Fibroblast of the aortic adventitia (primary cell): Measurements from ENCODE around the gene TCERG1L. TPM values are rescaled to one million over a fixed set of nuclear protein-coding genes. Genes with fewer than 3 reads are reported as not detected.

ENCODE experiments used
- DNase-seq: peaks from one replicate; pipeline ENCODE4 v3.0.0-alpha.2; 2010; ENCODE audit warnings: low read depth
- H3K4me3 ChIP-seq: 2 replicates; pipeline ENCODE4 v1.5.1; 2011; ENCODE audit warnings: low read depth, mild to moderate bottlenecking, control low read depth, low read length, moderate library complexity
- total RNA-seq: library from RNA; depleted of rRNA; stranded (reverse); fragments of >200 nt; gene quantifications from 2 replicates; pipeline ENCODE4 v1.2.3, GENCODE V29; 2012; ENCODE audit warnings: low replicate concordance
- TF ChIP-seq, protein P1 (sequence below): IDR thresholded peaks from 2 replicates; pipeline ENCODE4 v1.5.1; 2011; ENCODE audit warnings: mild to moderate bottlenecking, low read length, control low read depth, inconsistent platforms; ENCODE audit not compliant: insufficient read depth

The TCERG1L gene
- total RNA-seq, 1 donor = not detected

DNA sequence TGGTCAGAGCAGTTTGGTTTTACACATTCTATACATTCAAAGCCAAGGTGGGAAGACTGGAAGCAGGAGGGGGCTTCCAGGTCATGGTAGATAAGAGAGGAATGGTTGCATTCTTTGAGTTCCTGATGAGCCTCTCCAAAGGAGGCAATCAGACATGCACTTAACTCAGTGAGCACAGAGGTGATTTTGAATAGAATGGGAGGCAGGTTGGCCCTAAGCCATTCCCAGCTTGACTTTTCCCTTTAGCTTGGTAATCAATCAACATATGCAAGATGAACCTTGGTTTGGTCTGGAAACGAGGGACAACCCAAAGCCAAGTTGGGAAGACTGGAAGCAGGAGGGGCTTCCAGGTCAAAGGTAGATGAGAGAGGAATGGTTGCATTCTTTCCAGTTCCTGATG is 31.4 kb downstream of the TCERG1L start:
- no peak overlapping the region for H3K4me3 ChIP-seq
- TF ChIP-seq, protein P1, sequence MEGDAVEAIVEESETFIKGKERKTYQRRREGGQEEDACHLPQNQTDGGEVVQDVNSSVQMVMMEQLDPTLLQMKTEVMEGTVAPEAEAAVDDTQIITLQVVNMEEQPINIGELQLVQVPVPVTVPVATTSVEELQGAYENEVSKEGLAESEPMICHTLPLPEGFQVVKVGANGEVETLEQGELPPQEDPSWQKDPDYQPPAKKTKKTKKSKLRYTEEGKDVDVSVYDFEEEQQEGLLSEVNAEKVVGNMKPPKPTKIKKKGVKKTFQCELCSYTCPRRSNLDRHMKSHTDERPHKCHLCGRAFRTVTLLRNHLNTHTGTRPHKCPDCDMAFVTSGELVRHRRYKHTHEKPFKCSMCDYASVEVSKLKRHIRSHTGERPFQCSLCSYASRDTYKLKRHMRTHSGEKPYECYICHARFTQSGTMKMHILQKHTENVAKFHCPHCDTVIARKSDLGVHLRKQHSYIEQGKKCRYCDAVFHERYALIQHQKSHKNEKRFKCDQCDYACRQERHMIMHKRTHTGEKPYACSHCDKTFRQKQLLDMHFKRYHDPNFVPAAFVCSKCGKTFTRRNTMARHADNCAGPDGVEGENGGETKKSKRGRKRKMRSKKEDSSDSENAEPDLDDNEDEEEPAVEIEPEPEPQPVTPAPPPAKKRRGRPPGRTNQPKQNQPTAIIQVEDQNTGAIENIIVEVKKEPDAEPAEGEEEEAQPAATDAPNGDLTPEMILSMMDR = no peak
- DNase-seq = no peak

DNA sequence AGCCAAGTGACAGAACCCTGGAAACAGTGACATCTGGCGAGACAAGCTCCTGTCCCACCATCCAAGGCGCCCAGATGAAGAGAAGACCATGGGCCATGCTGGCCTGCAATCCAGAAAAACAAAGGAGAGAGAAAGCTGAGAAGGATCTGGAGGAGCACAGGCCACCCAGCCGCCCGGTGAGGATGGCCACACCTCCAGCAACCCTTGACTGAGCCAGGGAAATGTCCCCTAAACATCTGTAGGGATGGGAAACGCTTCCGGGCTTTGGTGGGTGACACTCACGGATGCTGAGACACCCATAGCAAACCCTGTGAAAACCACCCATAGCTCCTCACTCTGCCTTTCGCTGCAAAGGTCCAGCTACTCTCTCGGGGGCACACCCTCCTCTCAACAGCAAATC is 32.0 kb downstream of the TCERG1L start:
- DNase-seq = no peak

DNA sequence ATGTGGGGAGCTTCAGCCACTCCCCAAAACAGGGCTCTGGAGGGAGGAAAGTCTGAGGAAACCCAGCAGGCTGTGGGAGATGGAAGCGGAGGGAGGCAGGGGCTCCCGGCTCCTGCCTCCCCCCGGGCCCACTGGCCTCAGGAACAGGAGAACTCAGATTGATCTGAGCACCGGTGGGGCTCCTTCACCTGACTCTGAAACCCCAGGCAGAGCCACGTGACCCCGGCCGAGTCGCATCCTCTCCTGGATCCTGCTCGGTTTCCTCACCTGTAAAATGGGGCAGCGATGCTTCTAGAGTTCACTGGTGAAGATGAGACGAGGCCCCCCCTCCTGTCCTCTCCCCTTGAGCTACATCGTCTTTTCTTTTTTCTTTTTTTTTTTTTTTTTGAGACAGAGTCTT is 33.6 kb downstream of the TCERG1L start:
- no peak for DNase-seq
- no peak overlapping the region for H3K4me3 ChIP-seq
- TF ChIP-seq, protein P1 = no peak

More for the DNA sequence above, 32.0 kb downstream of the TCERG1L start:
- TF ChIP-seq, protein P1 = no peak
- H3K4me3 ChIP-seq = no peak overlapping the region

DNA sequence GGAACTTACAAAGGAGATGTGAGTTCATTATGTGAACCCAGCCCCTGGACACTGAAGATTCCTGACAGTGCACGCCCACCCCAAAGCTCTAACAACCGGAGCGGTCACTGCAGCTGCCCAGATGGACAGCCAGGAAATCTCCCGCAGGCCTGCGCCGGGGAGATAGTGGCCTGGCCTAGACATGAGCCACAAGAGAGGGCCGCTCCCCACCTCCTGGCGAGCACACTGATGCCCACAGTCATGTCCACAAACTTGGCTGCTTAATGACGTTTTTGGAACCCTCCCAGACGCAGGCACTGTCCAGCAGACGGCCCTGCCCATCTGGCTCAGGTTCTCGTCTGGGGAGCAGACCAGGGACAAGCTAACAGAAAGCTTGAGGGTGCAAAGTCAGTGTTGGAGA is 34.2 kb downstream of the TCERG1L start:
- TF ChIP-seq, protein P1 = no peak
- no peak for DNase-seq
- H3K4me3 ChIP-seq = no peak overlapping the region

DNA sequence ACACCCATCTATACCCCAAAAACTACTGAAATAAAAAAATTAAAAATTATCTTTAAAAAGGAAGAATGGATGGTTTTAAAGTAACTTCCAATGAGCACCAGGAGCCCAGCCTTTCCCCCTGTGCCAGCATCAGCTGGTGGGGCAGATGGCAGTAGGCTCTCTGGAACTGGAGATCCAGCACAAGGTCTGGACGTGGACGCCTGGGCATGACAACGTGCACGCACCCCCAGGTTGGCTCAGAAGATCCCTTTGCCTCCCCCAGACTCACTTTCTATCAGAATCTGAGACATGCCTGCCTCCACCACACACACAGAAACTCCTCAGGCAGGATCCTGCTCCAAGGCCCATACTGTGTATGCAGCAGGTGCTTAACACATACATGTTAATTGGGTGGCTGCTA is 35.8 kb downstream of the TCERG1L start:
- TF ChIP-seq, protein P1 = no peak

DNA sequence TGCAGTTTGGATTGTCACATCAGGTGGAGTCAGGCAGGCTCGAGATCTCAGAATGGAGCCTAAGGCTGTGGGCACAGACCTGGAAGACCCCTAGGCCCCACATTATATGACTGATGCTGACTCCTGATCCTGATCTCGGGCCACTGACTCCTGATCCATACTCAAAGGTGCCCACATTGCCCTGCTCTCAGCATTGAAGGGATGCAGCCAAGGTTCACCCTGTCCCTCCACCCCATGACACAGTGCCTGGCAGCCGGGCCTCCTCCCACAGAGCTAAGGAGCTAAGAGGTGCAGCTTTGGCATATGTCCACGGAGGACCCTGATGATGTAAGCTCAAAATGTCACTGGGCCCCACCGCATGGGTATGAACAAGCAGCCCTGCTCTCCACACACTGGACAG is 36.6 kb downstream of the TCERG1L start:
- no peak overlapping the region for H3K4me3 ChIP-seq
- TF ChIP-seq, protein P1 = no peak
- no peak for DNase-seq

More for the DNA sequence above, 35.8 kb downstream of the TCERG1L start:
- H3K4me3 ChIP-seq = no peak overlapping the region
- DNase-seq = no peak
